Pulmonary artery endothelial cell (primary cell): ENCODE measurements around the gene CEP57L1. TPM values are rescaled to one million over a fixed set of nuclear protein-coding genes. Genes with fewer than 3 reads are reported as not detected.
A peak's percentile ranks its signal among the peaks of the same experiment; 100 is the strongest.
"Not testable (repeated sequence)": the region's sequence is repeated elsewhere in the genome, so short reads cannot be mapped to it uniquely, and the experiment has no call there.

ENCODE experiments used
- DNase-seq: peaks from one replicate; pipeline ENCODE4 v3.0.0-alpha.2; 2011; ENCODE audit warnings: low read depth, low spot score
- total RNA-seq: library from RNA; depleted of rRNA; stranded (reverse); fragments of >200 nt; gene quantifications from 2 replicates; pipeline ENCODE4 v1.2.3, GENCODE V29; 2014

Gene CEP57L1
- total RNA-seq, 1 donor from 2014 or later: 22.0 TPM

GRCh38 chr6:109073344-109074132 is 21.8 kb upstream of the CEP57L1 start:
- peak; percentile 29 for DNase-seq

GRCh38 chr6:109074133-109074415 is 21.2 kb upstream of the CEP57L1 start:
- DNase-seq: no peak

GRCh38 chr6:109075934-109076333 is 19.4 kb upstream of the CEP57L1 start:
- DNase-seq: no peak

- DNase-seq: no peak
These were observed 18.9 kb upstream of the CEP57L1 start for GRCh38 chr6:109076377-109076776.

GRCh38 chr6:109079981-109080380 is 15.3 kb upstream of the CEP57L1 start:
- no peak for DNase-seq

GRCh38 chr6:109081026-109081425 is 14.3 kb upstream of the CEP57L1 start:
- no peak for DNase-seq

- DNase-seq: no peak
These were observed 13.7 kb upstream of the CEP57L1 start for GRCh38 chr6:109081516-109082187.

- DNase-seq: no peak
These were observed 13.1 kb upstream of the CEP57L1 start for GRCh38 chr6:109082188-109082577.

GRCh38 chr6:109083657-109084056 is 11.7 kb upstream of the CEP57L1 start:
- DNase-seq: no peak

GRCh38 chr6:109084146-109084545 is 11.2 kb upstream of the CEP57L1 start:
- DNase-seq: not testable (repeated sequence)

- DNase-seq: no peak
These were observed 7.5 kb upstream of the CEP57L1 start for GRCh38 chr6:109087661-109088264.

GRCh38 chr6:109088995-109089394 is 6.3 kb upstream of the CEP57L1 start:
- no peak for DNase-seq

- DNase-seq: no peak
These were observed 3.8 kb upstream of the CEP57L1 start for GRCh38 chr6:109091314-109092024.

- no peak for DNase-seq
These were observed 3.2 kb upstream of the CEP57L1 start for GRCh38 chr6:109092074-109092473.

GRCh38 chr6:109093732-109094415 is 1.4 kb upstream of the CEP57L1 start:
- DNase-seq: no peak

GRCh38 chr6:109094416-109095035 is 781 bp upstream of the CEP57L1 start, which contains the start of gene SESN1:
SESN1 (minus strand) TSS chr6:109094846; CDS start chr6:109094073, 773 bp downstream.
- peak; percentile 92 for DNase-seq

GRCh38 chr6:109095835-109096084 is 453 bp downstream of the CEP57L1 start:
- no peak for DNase-seq

GRCh38 chr6:109096208-109096607 is 901 bp downstream of the CEP57L1 start:
- no peak for DNase-seq

- no peak for DNase-seq
These were observed 2.4 kb downstream of the CEP57L1 start for GRCh38 chr6:109097661-109098060.

- no peak for DNase-seq
These were observed 7.5 kb downstream of the CEP57L1 start for GRCh38 chr6:109102762-109103161.

GRCh38 chr6:109103942-109104341 is 8.6 kb downstream of the CEP57L1 start:
- no peak for DNase-seq
